ENCODE results near the gene CEBPE.

The CEBPE gene

DNA sequence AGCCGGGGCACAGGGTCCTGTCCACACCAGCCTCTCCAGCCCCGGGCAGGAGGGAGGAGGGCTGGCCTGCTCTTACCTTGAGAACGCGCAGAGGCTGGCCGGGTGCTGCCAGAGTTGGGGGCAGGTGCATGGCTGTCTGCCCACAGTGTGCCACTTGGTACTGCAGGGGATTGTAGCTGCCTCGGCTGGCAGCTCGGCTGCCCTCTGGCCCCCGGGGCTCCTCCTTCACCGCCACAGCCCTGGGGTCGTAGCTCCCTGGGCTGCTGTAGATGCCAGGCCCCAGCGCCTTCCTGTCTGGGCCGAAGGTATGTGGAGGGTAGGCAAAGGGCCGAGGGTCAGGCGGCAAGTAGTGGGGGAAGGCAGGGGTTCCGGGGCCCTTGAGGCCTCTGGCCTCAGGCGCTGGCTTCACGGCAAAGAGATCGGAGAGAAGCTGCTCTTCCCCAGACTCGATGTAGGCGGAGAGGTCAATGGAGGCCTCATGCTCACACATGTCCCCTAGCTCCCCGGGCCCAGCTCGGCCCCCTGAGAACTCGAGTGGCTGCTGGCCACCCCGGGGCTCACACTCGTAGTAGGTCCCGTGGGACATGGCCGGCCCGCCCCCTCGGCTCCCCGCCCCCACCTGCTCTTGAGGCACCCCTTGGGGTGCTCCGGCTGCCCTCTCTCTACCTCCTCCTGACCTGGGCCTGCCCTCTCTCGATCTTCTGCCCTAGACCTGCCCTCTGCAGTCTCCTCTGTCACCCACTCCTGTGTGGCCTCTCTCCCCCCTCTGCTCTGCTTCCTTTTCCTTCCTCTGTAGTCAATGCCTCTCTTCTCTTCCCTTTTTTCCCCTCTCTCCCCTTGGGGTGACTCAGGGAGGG lies at the start of gene CEBPE:
CEBPE (minus strand) TSS at position 750 of the 857 bp plus-strand sequence; CDS start at position 586, 164 bp downstream.
- Histone ChIP-seq H3K4me3 (peak within 1 kb of the TSS; percentile 31 to 64 (median 47); a peak in 19 of 20 replicates), H3K9ac (peak within 1 kb of the TSS; percentile 62 to 77 (median 73)), H3K4me1 (peaks cover 63 to 99% (median 81%) of the 10 kb centered on the region in 10 experiments), H3K27ac (peak within 1 kb of the TSS; percentile 59 to 89 (median 81)), H3K9me3 (replicated peaks in 1 of 11) (no peaks in the 10 kb centered on the region), H3K27me3 (no peaks in the 10 kb centered on the region), H3K36me3 (no peaks in the 10 kb centered on the region), H3K4me2 (peak within 1 kb of the TSS; percentile 84 to 99 (median 94)), H4K20me1 (no peaks in the 10 kb centered on the region)
- no peak for TF ChIP-seq Cebpa-rat (IDR thresholded peaks at IDR 0.05)

DNA sequence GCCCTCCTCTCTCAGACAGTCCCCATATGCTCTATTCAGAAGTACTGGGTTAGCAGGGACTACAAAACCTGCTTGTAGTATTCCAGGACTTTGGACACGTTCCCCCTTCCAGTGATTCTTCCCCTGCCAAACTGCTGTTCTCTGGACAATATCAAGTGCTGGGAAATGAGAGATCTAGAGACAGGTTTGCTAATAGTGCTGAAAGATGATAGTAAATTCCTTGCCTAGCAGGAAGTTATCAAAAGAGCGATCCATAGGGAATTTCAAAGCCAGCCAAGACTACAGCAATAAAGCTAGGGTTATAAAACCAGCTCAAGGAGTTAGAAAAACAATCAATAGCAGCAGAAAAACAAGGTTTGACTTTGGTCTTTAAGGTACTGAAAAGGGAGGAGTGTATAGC lies 49.2 kb upstream of the CEBPE start:
- Histone ChIP-seq H3K9ac (no peak overlapping the region), H3K9me3 (replicated peaks in 1 of 11) (no peaks in the 10 kb centered on the region), H3K4me2 (peak overlapping the region in 3 of 11 experiments; percentile 48 to 83 (median 58); a peak in 5 of 22 replicates), H3K27me3 (no peaks in the 10 kb centered on the region), H3K27ac (peak overlapping the region in 1 of 11 experiments; percentile 21; a peak in 1 of 22 replicates), H3K4me3 (no peak overlapping the region), H4K20me1 (no peaks in the 10 kb centered on the region), H3K4me1 (peaks cover 0 to 74% (median 4%) of the 10 kb centered on the region in 10 experiments; a peak in 9 of 20 replicates), H3K36me3 (no peaks in the 10 kb centered on the region)
- TF ChIP-seq Cebpa-rat (IDR thresholded peaks at IDR 0.05): no peak

DNA sequence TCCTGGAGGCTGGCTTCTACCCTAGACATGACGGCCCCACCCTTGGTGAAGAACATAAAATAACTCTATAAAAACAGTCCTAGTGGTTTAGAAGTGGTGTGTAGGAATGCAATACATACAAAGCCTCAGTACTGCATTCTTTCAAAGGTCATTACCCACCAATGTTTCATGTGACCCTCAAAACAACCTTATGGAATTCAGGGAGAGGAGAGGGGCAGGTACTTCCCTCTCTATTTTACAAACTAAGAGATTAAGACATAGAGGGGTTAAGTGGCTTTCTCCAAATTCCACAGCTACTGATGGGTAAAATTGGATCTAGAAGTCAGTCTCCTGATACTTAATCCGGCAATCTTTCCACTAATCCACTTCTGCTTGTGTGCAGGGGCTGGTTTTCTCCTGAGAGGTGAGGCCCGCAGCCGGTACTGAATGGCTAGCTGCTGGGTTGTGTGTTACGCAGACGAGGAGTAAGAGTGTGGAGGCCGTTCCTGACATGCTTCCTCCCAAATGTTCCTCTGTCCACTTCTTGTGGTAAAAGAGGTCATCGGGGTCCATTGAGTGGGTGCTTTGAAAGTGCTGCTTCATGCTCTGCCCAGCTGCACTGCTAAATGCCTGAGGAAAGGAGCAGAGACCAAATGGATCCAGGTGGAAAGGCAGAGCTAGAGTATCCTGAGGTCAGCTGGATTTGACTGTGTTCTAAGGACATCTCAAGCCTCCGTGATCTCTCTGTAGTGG lies 48.2 kb upstream of the CEBPE start:
- TF ChIP-seq Cebpa-rat (IDR thresholded peaks at IDR 0.05): no peak
- Histone ChIP-seq H3K9me3 (replicated peaks in 1 of 11) (no peaks in the 10 kb centered on the region), H3K36me3 (no peaks in the 10 kb centered on the region), H3K4me1 (peaks cover 0 to 74% (median under 1%) of the 10 kb centered on the region in 10 experiments; a peak in 8 of 20 replicates), H3K27ac (peak overlapping the region in 3 of 11 experiments; percentile 21 to 35 (median 21); a peak in 2 of 22 replicates), H4K20me1 (no peaks in the 10 kb centered on the region), H3K4me2 (peak overlapping the region in 4 of 11 experiments; percentile 18 to 83 (median 53); a peak in 6 of 22 replicates), H3K9ac (no peak overlapping the region; a peak in 1 of 22 replicates), H3K4me3 (no peak overlapping the region), H3K27me3 (no peaks in the 10 kb centered on the region)

DNA sequence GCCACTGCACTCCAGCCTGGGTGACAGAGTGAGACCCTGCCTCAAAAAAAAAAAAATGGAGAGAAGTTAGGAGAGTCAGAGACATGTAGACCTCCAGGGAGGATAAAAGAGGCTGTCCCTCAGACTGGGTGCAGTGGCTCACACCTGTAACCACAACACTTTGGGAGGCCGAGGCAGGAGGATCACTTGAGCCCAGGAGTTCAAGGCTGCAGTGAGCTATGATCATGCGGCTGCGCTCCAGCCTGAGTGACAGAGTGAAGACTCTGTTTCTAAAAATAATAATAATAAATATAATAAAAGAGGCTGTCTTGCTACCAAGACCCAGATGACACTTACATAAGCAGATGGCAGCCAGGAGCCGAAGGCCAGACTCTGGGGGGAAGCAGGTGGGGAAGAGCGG lies 45.9 kb upstream of the CEBPE start:
- Histone ChIP-seq H3K4me1 (peaks cover 0 to 79% (median 5%) of the 10 kb centered on the region in 10 experiments; a peak in 10 of 20 replicates), H3K27ac (no peak overlapping the region), H3K9me3 (replicated peaks in 1 of 11) (no peaks in the 10 kb centered on the region), H3K36me3 (no peaks in the 10 kb centered on the region), H3K4me2 (peak overlapping the region in 1 of 11 experiments; percentile 93; a peak in 2 of 22 replicates), H4K20me1 (no peaks in the 10 kb centered on the region), H3K9ac (no peak overlapping the region), H3K4me3 (no peak overlapping the region), H3K27me3 (no peaks in the 10 kb centered on the region)
- TF ChIP-seq Cebpa-rat (IDR thresholded peaks at IDR 0.05): no peak

- TF ChIP-seq Cebpa-rat (IDR thresholded peaks at IDR 0.05): no peak
Observed at GRCh38 chr14:23164250-23164649, 45.2 kb upstream of the CEBPE start.

GRCh38 chr14:23163830-23164229 lies 44.8 kb upstream of the CEBPE start:
- peak overlapping the region in 3 of 11 experiments; percentile 89 to 93 (median 91); a peak in 6 of 22 replicates for H3K4me2 ChIP-seq
- peaks cover 0 to 88% (median 5%) of the 10 kb centered on the region in 10 experiments; a peak in 10 of 20 replicates for H3K4me1 ChIP-seq

More at GRCh38 chr14:23164250-23164649, 45.2 kb upstream of the CEBPE start:
- no peaks in the 10 kb centered on the region for H3K36me3 ChIP-seq
- H3K4me1 ChIP-seq: peaks cover 0 to 86% (median 5%) of the 10 kb centered on the region in 10 experiments; a peak in 10 of 20 replicates
- peak overlapping the region in 1 of 11 experiments; percentile 1; a peak in 1 of 22 replicates for H3K27ac ChIP-seq
- H3K4me2 ChIP-seq: peak overlapping the region in 3 of 11 experiments; percentile 89 to 93 (median 91); a peak in 5 of 22 replicates
- no peaks in the 10 kb centered on the region for H3K9me3 ChIP-seq (replicated peaks in 1 of 11)
- H3K9ac ChIP-seq: no peak overlapping the region
- H3K27me3 ChIP-seq: no peaks in the 10 kb centered on the region
- no peak overlapping the region for H3K4me3 ChIP-seq
- no peaks in the 10 kb centered on the region for H4K20me1 ChIP-seq

DNA sequence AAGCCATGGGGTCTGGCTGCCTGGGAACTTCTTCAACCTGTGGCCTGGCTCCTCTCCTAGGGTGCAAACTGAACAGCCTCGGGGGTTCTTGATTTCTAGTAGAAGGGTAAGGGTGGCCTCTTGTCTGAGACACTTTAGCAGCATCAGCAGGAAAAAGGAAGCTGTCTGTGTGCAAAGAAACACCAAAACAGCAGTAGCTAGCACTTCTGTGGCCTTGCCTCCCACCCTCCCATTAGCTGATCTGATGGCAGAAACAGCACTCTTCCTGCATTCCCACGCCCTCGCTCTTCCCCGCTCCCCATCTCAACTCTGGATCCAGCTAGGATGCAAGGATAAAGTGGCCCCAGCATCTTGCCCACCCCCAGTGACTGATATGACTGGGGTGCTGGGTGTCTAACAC lies 43.7 kb upstream of the CEBPE start:
- TF ChIP-seq Cebpa-rat (IDR thresholded peaks at IDR 0.05): no peak
- no peaks in the 10 kb centered on the region for H3K36me3 ChIP-seq

More at GRCh38 chr14:23163830-23164229, 44.8 kb upstream of the CEBPE start:
- no peak for TF ChIP-seq Cebpa-rat (IDR thresholded peaks at IDR 0.05)
- no peaks in the 10 kb centered on the region for H3K9me3 ChIP-seq (replicated peaks in 1 of 11)
- H3K27me3 ChIP-seq: no peaks in the 10 kb centered on the region
- H3K9ac ChIP-seq: 0 out of 22 replicates have a peak overlapping the region, but pooled peaks of 1 of the 11 experiments have one; percentile 23
- no peaks in the 10 kb centered on the region for H4K20me1 ChIP-seq
- peak overlapping the region in 1 of 11 experiments; percentile 53; a peak in 1 of 22 replicates for H3K27ac ChIP-seq
- H3K4me3 ChIP-seq: no peak overlapping the region
- no peaks in the 10 kb centered on the region for H3K36me3 ChIP-seq

GRCh38 chr14:23162005-23162404 lies 43.0 kb upstream of the CEBPE start:
- H3K9ac ChIP-seq: no peak overlapping the region; a peak in 1 of 22 replicates
- no peaks in the 10 kb centered on the region for H4K20me1 ChIP-seq
- H3K4me2 ChIP-seq: peak overlapping the region in 4 of 11 experiments; percentile 37 to 93 (median 90); a peak in 8 of 22 replicates
- H3K36me3 ChIP-seq: no peaks in the 10 kb centered on the region
- peak overlapping the region in 4 of 11 experiments; percentile 26 to 80 (median 52); a peak in 6 of 22 replicates for H3K27ac ChIP-seq
- no peak for TF ChIP-seq Cebpa-rat (IDR thresholded peaks at IDR 0.05)
- H3K4me1 ChIP-seq: peaks cover 0 to 88% (median 5%) of the 10 kb centered on the region in 10 experiments; a peak in 10 of 20 replicates
- H3K27me3 ChIP-seq: no peaks in the 10 kb centered on the region
- H3K4me3 ChIP-seq: no peak overlapping the region
- no peaks in the 10 kb centered on the region for H3K9me3 ChIP-seq (replicated peaks in 1 of 11)

More for the DNA sequence above, 43.7 kb upstream of the CEBPE start:
- Histone ChIP-seq H3K27me3 (no peaks in the 10 kb centered on the region), H3K4me1 (peaks cover 0 to 88% (median 5%) of the 10 kb centered on the region in 10 experiments; a peak in 10 of 20 replicates), H3K4me3 (0 out of 20 replicates have a peak overlapping the region, but pooled peaks of 1 of the 10 experiments have one; percentile 18), H3K4me2 (peak overlapping the region in 4 of 11 experiments; percentile 37 to 93 (median 90); a peak in 9 of 22 replicates), H4K20me1 (no peaks in the 10 kb centered on the region), H3K9me3 (replicated peaks in 1 of 11) (no peaks in the 10 kb centered on the region), H3K27ac (peak overlapping the region in 4 of 11 experiments; percentile 45 to 80 (median 52); a peak in 7 of 22 replicates), H3K9ac (peak overlapping the region in 3 of 11 experiments; percentile 14 to 58 (median 43); a peak in 3 of 22 replicates)
